ENCODE data around the gene CDKN1C. TPM values are rescaled to one million over a fixed set of nuclear protein-coding genes. Genes with fewer than 3 reads are reported as not detected.

The CDKN1C gene
- total RNA-seq, 1 donor from 2014 or later: 18.1 TPM

DNA sequence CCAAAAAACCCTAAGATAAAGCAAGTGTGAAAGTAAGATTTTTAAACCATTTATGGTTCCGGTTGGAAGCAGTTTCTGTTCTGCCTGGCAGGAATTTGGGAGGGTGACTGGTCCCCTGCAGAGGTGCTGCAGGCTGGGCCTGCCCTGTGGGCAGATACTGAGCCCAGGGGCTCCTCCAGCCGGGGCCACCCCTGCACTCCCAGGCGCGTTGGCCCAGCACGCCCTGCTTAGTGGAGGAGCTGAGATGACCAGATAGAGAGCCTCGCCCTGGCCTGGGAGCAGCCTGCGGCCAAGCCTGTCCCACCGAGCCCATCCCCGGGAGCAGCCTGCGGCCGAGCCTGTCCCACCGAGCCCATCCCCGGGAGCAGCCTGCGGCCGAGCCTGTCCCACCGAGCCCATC, 35.7 kb upstream of the CDKN1C start:
- no peak for DNase-seq (ENCODE audit: low spot score in 2 of 2)
- H3K4me1 ChIP-seq: no peaks in the 10 kb centered on the region
- no peaks in the 10 kb centered on the region for H3K27me3 ChIP-seq
- no peaks in the 10 kb centered on the region for H3K36me3 ChIP-seq
- H3K27ac ChIP-seq: no peak overlapping the region
- TF ChIP-seq CTCF (IDR thresholded peaks at IDR 0.05): no peak
- intact Hi-C loops (cut with DNase I): no loop called here
- H3K9me3 ChIP-seq: no peaks in the 10 kb centered on the region
- H3K4me3 ChIP-seq: no peak overlapping the region

DNA sequence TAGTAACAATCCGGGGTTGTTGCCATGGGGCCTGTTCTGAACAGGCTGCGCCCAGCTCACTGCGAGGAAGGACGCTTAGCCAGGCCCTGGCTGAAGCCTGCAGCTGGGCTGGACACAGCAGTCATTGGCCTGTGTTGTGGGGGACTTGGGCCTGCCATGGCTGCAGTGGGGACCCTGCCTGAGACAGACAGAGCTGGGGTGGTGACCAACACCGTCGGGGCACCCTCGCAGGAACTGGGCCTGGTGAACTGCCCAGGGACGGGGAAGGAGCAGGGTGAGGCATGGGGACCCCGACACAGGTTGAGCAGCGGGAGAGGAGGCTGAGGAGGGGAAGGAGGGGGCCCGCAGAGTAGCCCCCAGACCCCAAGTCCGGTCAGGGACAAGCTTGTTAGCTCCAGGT, 34.8 kb upstream of the CDKN1C start:
- TF ChIP-seq CTCF (IDR thresholded peaks at IDR 0.05): no peak
- Histone ChIP-seq H3K27me3 (no peaks in the 10 kb centered on the region), H3K4me3 (no peak overlapping the region), H3K9me3 (no peaks in the 10 kb centered on the region), H3K4me1 (no peaks in the 10 kb centered on the region), H3K27ac (no peak overlapping the region), H3K36me3 (no peaks in the 10 kb centered on the region)
- DNase-seq (ENCODE audit: low spot score in 2 of 2): no peak
- intact Hi-C loops (cut with DNase I): no loop called here

GRCh38 chr11:2919837-2920236, 34.3 kb upstream of the CDKN1C start:
- no peak for DNase-seq (ENCODE audit: low spot score in 2 of 2)
- Histone ChIP-seq H3K4me3 (no peak overlapping the region), H3K4me1 (no peaks in the 10 kb centered on the region), H3K9me3 (no peaks in the 10 kb centered on the region), H3K27me3 (no peaks in the 10 kb centered on the region), H3K36me3 (no peaks in the 10 kb centered on the region), H3K27ac (no peak overlapping the region)
- intact Hi-C loops (cut with DNase I): no loop called here
- no peak for TF ChIP-seq CTCF (IDR thresholded peaks at IDR 0.05)

- H3K27me3 ChIP-seq: no peaks in the 10 kb centered on the region
- no peak for TF ChIP-seq CTCF (IDR thresholded peaks at IDR 0.05)
- DNase-seq (ENCODE audit: low spot score in 2 of 2): no peak
- H3K36me3 ChIP-seq: no peaks in the 10 kb centered on the region
- no peak overlapping the region for H3K4me3 ChIP-seq
- intact Hi-C loops (cut with DNase I): no loop called here
- H3K27ac ChIP-seq: no peak overlapping the region
- no peaks in the 10 kb centered on the region for H3K4me1 ChIP-seq
- no peaks in the 10 kb centered on the region for H3K9me3 ChIP-seq
These were observed 33.6 kb upstream of the CDKN1C start for GRCh38 chr11:2919188-2919587.

GRCh38 chr11:2917842-2918490, 32.4 kb upstream of the CDKN1C start:
- Histone ChIP-seq H3K27ac (no peak overlapping the region), H3K27me3 (no peaks in the 10 kb centered on the region), H3K4me3 (no peak overlapping the region), H3K36me3 (no peaks in the 10 kb centered on the region), H3K9me3 (no peaks in the 10 kb centered on the region), H3K4me1 (no peaks in the 10 kb centered on the region)
- intact Hi-C loops (cut with DNase I): no loop called here
- TF ChIP-seq CTCF (IDR thresholded peaks at IDR 0.05): no peak
- DNase-seq (ENCODE audit: low spot score in 2 of 2): no peak
